Epithelial cell of alveolus of lung (primary cell): ENCODE results near the gene ZNF143. TPM values are rescaled to one million over a fixed set of nuclear protein-coding genes. Genes with fewer than 3 reads are reported as not detected.

Experiments used
- total RNA-seq: library from RNA; depleted of rRNA; stranded (reverse); fragments of >200 nt; gene quantifications from 2 replicates; pipeline ENCODE4 v1.2.1, GENCODE V29; 2015

The ZNF143 gene
- total RNA-seq: 13.5 and 18.6 TPM in 2 replicates

DNA sequence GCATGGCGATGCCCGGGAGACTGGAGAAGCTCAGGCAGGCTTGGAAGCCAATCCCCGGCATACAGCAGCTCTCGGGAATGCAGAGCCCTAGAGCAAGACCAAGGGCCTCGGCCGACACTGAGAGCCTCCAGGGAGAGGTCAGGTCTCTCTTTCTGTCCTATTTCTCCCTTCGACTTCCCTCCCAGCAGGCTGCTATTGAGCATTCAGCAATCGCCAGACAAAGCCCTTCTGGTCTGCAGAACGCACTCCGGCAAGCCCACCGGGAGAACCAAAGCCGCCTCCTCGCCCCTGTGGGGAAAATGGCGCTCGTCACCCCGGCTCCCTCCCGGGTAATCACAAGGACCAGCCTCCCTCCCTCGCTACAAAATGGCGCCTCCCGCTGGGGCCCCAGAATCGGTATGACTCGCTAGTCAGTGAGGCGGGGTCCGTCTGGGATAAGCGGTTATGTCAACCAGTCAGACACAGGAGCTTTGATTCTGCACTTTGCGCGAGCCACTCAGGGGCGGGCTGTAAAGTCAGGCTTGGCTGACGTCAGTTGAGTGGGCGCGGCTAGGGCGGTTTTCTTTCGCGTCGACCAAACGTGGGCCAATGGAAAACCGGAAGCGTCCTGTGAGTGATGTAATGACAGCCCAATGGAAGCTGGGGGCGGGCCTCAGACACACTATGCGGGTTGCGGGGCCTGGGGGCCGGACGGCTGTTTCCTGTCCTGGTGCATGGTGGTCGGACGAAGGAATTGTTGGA lies at the start of gene ZNF143:
Gene ZNF143, plus strand, starts transcription at position 691 of the 741 bp plus-strand sequence. CDS start 10,297 bp downstream, outside the sequence.

DNA sequence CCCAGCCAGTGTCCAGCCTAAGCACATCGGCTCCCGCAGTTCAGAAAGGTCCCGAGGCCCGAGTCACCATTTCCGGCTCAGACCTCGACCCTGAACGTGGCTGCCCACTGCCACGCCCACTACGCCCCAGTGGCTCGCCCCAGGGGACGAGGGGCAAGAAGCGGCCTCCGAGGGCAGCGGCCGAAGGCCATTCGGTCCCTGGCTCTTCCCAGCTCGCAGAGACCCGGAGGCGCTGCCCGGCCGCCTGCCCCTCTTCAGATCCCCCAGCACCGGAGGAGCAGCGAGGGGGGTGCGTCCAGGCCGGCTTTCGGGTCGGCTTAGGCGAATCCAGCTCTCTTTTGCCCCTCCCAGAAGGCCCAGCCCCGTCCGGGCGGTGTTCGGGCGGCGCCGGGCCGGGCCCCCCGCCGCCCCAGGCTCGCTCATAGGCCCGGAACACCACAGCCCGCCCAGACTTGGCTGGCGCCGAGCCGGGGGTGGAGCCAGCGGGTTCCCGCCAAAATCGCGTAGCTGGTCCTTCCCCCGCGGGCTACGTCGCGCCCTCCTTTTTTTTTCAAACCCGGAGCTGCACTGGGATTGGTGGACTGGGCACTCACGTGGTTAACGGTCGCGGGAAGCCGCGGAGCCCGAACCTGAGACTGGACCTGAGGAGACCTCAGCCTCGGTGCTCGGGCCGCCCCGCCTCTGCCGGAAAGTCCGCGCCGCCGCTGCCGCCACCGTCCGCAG lies 112.4 kb downstream of the ZNF143 start, which contains the start of gene WEE1:
Gene WEE1, plus strand, starts transcription at position 619 of the 723 bp plus-strand sequence. CDS start 264 bp downstream, outside the sequence.

Other genes starting within 250 kb of the ZNF143 start
- 55.3 and 70.5 TPM in 2 replicates for gene DENND5A, start 195.7 kb upstream of the ZNF143 start, total RNA-seq
- 31.9 and 51.1 TPM in 2 replicates for gene TMEM41B, start 146.4 kb upstream of the ZNF143 start, total RNA-seq
- gene IPO7, start 76.4 kb upstream of the ZNF143 start, total RNA-seq: 58.8 and 65.0 TPM in 2 replicates
- gene WEE1, start 112.7 kb downstream of the ZNF143 start, total RNA-seq: 17.2 and 18.0 TPM in 2 replicates
- 13.2 and 15.5 TPM in 2 replicates for gene SWAP70, start 203.1 kb downstream of the ZNF143 start, total RNA-seq